Stomach (tissue), 9 donors: ENCODE measurements around the gene COL4A1. TPM values are rescaled to one million over a fixed set of nuclear protein-coding genes. Genes with fewer than 3 reads are reported as not detected.

Experiments used
- DNase-seq, 2 donors: peaks; one replicate each; pipeline versions ENCODE4 v3.0.0 to v3.0.0-alpha.2; 2013 to 2019
- H3K27ac ChIP-seq, 5 donors: fragments of 200-600 bp in 4 of 5; sonication (generic) in 4 of 5; one replicate each; pipeline ENCODE4 v1.5.1; 2013 to 2019; ENCODE audit warnings: mild to moderate bottlenecking in 1 of 5, moderate library complexity in 1 of 5
- H3K27me3 ChIP-seq, 3 donors: fragments of 200-600 bp; sonication (generic); one replicate each; pipeline ENCODE4 v1.5.1; 2017 to 2019; ENCODE audit warnings: mixed run types in 1 of 3
- H3K36me3 ChIP-seq, 4 donors: fragments of 200-600 bp; sonication (generic); 1 replicate in 3 of 4; 2 replicates in 1 of 4; pipeline ENCODE4 v1.5.1; 2016 to 2019
- H3K4me1 ChIP-seq, 4 donors: fragments of 200-600 bp; sonication (generic); one replicate each; pipeline ENCODE4 v1.5.1; 2016 to 2019
- H3K4me3 ChIP-seq, 4 donors: fragments of 200-600 bp; sonication (generic) in 3 of 4; one replicate each; pipeline ENCODE4 v1.5.1; 2016 to 2019; ENCODE audit warnings: mild to moderate bottlenecking in 1 of 4
- H3K9me3 ChIP-seq, 4 donors: fragments of 200-600 bp; sonication (generic); one replicate each; pipeline ENCODE4 v1.5.1; 2016 to 2019
- CTCF ChIP-seq, 7 experiments: fragments of 450-650 bp in 4 of 7; fragments of 200-600 bp in 3 of 7; sonication (generic) in 3 of 7; IDR thresholded peaks; one replicate each; pipeline ENCODE4 v1.5.1; 2016 to 2019; ENCODE audit warnings: antibody characterized with exemption in 7 of 7, control low read depth in 2 of 7, mild to moderate bottlenecking in 1 of 7
- EP300 ChIP-seq: sonication (generic); formaldehyde crosslinking; IDR thresholded peaks from one replicate; pipeline ENCODE4 v1.6.1; 2017; ENCODE audit warnings: antibody characterized with exemption
- POLR2A ChIP-seq, 4 donors: fragments of 450-650 bp; IDR thresholded peaks; one replicate each; pipeline ENCODE4 v1.6.1; 2016; ENCODE audit warnings: antibody characterized with exemption in 4 of 4, control low read depth in 2 of 4, mild to moderate bottlenecking in 1 of 4, moderate library complexity in 1 of 4
- POLR2AphosphoS5 ChIP-seq, 3 donors: sonication (generic); formaldehyde crosslinking; IDR thresholded peaks; one replicate each; pipeline ENCODE4 v1.6.1; 2016; ENCODE audit warnings: antibody characterized with exemption in 3 of 3
- WGBS, 5 donors: extraction: QIAGEN DNeasy Blood & Tissue Kit in 3 of 5; methylation state at CpG; one replicate each; pipeline versions ENCODE4 v1.1.5 to v1.1.7; 2013 to 2018; 5-methylcytosine and 5-hydroxymethylcytosine counted together
- intact Hi-C: fragments of 100-400 bp; cut with DNase I; formaldehyde crosslinking; loops from one replicate; pipeline ENCODE4 v1.15.1; 2023; ENCODE audit warnings: low total_unique reads
- polyA plus RNA-seq, 3 donors: library from polyadenylated mRNA; stranded (reverse); fragments of 200-250 nt; gene quantifications; one replicate each; pipeline ENCODE4 v1.2.3, GENCODE V29; 2013
- total RNA-seq, 5 donors: library from RNA; depleted of rRNA; stranded (reverse); fragments of >200 nt; gene quantifications; one replicate each; pipeline versions ENCODE4 v1.1.0 to v1.2.3, GENCODE V29; 2014 to 2016
- donor health status: healthy with polysubstance abuse.
- donor health status: Bipolar disorder and iron deficiency.
- donor health status: healthy.

The COL4A1 gene
- total and polyA plus RNA-seq, 8 donors, result 18.8 to 798 (median 133) TPM

DNA sequence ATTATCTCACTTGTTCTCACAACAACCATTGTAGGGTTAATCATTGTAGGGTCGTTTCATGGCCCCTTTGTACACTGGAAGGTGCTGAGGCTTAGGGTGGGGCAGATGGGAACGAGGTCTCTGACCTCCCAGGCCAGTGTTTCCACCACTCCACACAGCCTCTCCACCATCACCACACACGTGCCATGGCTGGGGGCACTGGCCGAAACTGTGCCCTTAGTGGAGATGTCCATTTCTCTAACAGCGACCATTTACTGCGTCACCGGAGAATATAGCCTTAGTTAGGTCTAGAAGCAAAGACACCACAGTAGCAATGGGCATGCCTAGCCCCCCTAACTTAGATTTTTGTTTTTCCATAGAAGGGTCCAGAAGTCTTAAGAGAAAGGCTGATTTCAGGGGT, 36.5 kb downstream of the COL4A1 start:
- TF ChIP-seq POLR2AphosphoS5 (IDR thresholded peaks at IDR 0.05) (no peak), POLR2A (IDR thresholded peaks at IDR 0.05) (no peak), EP300 (no peak)
- 71 to 78% (median 72%) methylated on average over 7 of the region's 7 CpGs for WGBS, 5 donors
- H3K27me3 ChIP-seq, result peaks cover 0 to 4% (median 0%) of the 10 kb centered on the region in 3 donors
- DNase-seq, result no peak
- intact Hi-C loops, result no loop called here
- H3K4me1 ChIP-seq, result peaks cover 0 to 57% (median 27%) of the 10 kb centered on the region in 4 donors
- H3K4me3 ChIP-seq, result no peak overlapping the region
- peak overlapping the region in 1 of 5 donors; percentile 19 for H3K27ac ChIP-seq
- H3K36me3 ChIP-seq, result peaks cover 0 to 4% (median 0%) of the 10 kb centered on the region in 4 donors
- no peaks in the 10 kb centered on the region for H3K9me3 ChIP-seq

DNA sequence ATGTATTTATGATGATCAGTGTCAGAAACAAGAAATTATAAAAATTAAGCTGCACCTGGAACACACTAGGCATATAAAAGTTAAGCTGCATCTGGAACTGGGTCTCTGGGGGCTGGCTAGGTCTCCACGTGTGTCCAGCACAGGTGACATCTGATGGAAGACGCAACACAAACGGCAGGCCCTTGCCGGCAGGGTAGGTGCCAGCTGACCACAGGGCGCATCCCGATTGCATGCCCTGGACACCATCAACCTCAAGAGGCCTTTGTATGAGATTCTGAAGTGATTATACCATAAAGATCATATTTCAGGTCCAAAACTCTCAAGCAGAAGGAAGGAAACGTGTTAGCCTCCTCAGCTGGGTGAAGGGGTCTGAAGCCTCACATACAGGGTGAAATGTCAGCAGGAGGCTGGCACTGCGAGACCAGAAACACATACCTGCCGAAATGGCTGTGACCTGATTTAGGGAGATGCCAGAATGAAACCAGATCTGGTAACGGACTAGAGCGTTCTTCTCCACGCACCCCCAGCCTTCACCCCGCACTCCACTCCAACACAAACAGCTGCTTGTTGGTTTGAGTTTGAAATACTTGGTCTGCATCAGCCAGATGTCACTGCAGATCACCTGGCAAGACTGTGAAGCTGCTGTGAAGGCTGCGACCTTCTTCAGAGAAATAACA, 37.3 kb downstream of the COL4A1 start:
- no peak overlapping the region for H3K4me3 ChIP-seq
- no peak for DNase-seq
- H3K9me3 ChIP-seq, result no peaks in the 10 kb centered on the region
- H3K36me3 ChIP-seq, result peaks cover 0 to 4% (median 0%) of the 10 kb centered on the region in 4 donors
- WGBS, 5 donors, result 77 to 86% (median 83%) methylated on average over 14 of the region's 14 CpGs
- peaks cover 0 to 59% (median 32%) of the 10 kb centered on the region in 4 donors for H3K4me1 ChIP-seq
- peaks cover 0 to 4% (median 0%) of the 10 kb centered on the region in 3 donors for H3K27me3 ChIP-seq
- intact Hi-C loops, result no loop called here
- TF ChIP-seq POLR2AphosphoS5 (IDR thresholded peaks at IDR 0.05), result no peak
- no peak for TF ChIP-seq CTCF (IDR thresholded peaks at IDR 0.05)
- TF ChIP-seq POLR2A (IDR thresholded peaks at IDR 0.05), result no peak
- peak overlapping the region in 1 of 5 donors; percentile 47 for H3K27ac ChIP-seq

- 72 to 85% (median 81%) methylated on average over 10 to 16 of the region's 16 CpGs for WGBS, 5 donors
- Histone ChIP-seq H3K9me3 (no peaks in the 10 kb centered on the region), H3K27ac (peak overlapping the region in 1 of 5 donors; percentile 29), H3K27me3 (peaks cover 0 to 4% (median 0%) of the 10 kb centered on the region in 3 donors), H3K36me3 (peaks cover 0 to 4% (median 0%) of the 10 kb centered on the region in 4 donors), H3K4me3 (no peak overlapping the region), H3K4me1 (peaks cover 0 to 61% (median 37%) of the 10 kb centered on the region in 4 donors)
- no peak for TF ChIP-seq POLR2A (IDR thresholded peaks at IDR 0.05)
- TF ChIP-seq POLR2AphosphoS5 (IDR thresholded peaks at IDR 0.05), result no peak
- TF ChIP-seq CTCF (IDR thresholded peaks at IDR 0.05), result no peak
- no peak for TF ChIP-seq EP300
- intact Hi-C loops, result no loop called here
- no peak for DNase-seq
Measured at GRCh38 chr13:110268576-110269185, 38.3 kb downstream of the COL4A1 start.

GRCh38 chr13:110268061-110268460, 38.9 kb downstream of the COL4A1 start:
- H3K36me3 ChIP-seq, result peaks cover 0 to 4% (median 0%) of the 10 kb centered on the region in 4 donors
- H3K27ac ChIP-seq, result peak overlapping the region in 1 of 5 donors; percentile 29
- WGBS, 5 donors, result 62 to 83% (median 79%) methylated on average over 6 of the region's 6 CpGs
- no peak overlapping the region for H3K4me3 ChIP-seq
- no peaks in the 10 kb centered on the region for H3K9me3 ChIP-seq
- H3K27me3 ChIP-seq, result peaks cover 0 to 4% (median 0%) of the 10 kb centered on the region in 3 donors
- peaks cover 4 to 67% (median 40%) of the 10 kb centered on the region in 4 donors for H3K4me1 ChIP-seq
- no peak for DNase-seq
- intact Hi-C loops, result no loop called here
- TF ChIP-seq EP300, result no peak

GRCh38 chr13:110266983-110267382, 40.0 kb downstream of the COL4A1 start:
- Histone ChIP-seq H3K27me3 (peaks cover 0 to 7% (median 0%) of the 10 kb centered on the region in 3 donors), H3K36me3 (peaks cover 0 to 4% (median 0%) of the 10 kb centered on the region in 4 donors), H3K27ac (peak overlapping the region in 3 of 5 donors; percentile 20 to 73 (median 26)), H3K4me3 (no peak overlapping the region), H3K9me3 (no peaks in the 10 kb centered on the region), H3K4me1 (peaks cover 8 to 78% (median 45%) of the 10 kb centered on the region in 4 donors)
- WGBS, 5 donors, result 40 to 63% (median 50%) methylated on average over 10 of the region's 10 CpGs
- DNase-seq, result no peak
- intact Hi-C loops, result no loop called here
- TF ChIP-seq POLR2AphosphoS5 (IDR thresholded peaks at IDR 0.05), result no peak
- TF ChIP-seq CTCF (IDR thresholded peaks at IDR 0.05), result no peak
- TF ChIP-seq EP300, result no peak
- TF ChIP-seq POLR2A (IDR thresholded peaks at IDR 0.05), result no peak
